Measurements from ENCODE around the gene VAT1.
"Not testable (repeated sequence)": the region's sequence is repeated elsewhere in the genome, so short reads cannot be mapped to it uniquely, and the experiment has no call there.

VAT1 gene

DNA sequence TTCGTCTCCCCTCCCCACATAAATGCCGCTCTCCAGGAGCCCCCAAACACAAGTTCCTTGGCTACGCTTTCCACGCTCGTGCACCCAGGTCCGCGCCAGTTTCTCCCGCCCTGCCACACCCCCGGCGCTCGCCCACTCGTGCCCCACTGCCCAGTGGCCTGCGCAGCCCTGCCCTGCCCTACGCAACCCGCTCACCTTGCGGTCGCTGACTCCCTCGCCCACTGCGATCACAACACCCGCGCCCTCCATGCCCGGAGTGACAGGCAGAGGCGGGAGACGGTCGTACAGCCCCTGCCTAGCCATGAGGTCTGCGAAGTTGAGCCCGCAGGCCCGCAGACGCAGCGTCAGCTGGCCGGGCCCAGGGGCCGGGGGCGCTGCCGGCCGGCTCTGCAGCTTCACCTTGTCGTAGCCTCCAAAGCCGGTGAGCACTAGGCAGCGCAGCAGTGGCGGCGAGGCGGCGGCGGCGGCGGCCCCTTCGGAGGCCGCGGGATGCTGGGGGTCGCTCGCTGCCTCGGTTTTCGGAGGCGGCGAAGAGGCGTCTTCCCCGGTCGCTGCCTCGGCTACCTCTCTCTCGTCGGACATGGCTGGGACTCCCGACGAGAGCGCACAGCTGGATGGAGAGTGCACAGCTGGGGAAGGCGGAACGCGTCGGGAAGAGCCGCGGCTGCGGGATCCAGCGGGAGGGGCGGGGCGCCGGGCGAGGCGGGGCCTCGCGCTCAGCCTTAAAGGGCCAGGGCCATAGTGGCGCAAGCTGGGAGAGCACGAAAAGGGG, at the start of gene VAT1:
Gene VAT1 (minus strand): TSS at position 645 of the 772 bp plus-strand sequence. CDS start 63 bp downstream, at position 582.
- peak; percentile 42 to 54 for DNase-seq

DNA sequence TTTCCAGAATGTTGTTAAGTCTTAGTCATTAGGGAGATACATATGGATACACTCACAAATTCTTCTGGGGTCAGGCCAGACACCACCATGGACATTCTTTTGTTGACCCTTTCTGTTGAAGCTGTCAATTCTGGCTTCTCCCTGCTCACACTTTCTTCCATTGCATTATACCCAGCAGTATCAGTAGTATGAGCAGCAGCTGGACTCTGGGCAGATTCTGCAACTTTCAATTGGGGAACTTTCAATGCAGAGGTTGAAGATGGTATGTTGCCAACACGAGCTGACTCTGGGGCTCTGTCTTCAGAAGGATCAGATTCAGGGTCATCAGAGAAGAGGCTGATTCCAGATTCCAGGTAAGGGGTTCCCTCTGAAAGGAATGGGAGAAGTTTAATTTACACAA, 48.7 kb upstream of the VAT1 start:
- DNase-seq = no peak

DNA sequence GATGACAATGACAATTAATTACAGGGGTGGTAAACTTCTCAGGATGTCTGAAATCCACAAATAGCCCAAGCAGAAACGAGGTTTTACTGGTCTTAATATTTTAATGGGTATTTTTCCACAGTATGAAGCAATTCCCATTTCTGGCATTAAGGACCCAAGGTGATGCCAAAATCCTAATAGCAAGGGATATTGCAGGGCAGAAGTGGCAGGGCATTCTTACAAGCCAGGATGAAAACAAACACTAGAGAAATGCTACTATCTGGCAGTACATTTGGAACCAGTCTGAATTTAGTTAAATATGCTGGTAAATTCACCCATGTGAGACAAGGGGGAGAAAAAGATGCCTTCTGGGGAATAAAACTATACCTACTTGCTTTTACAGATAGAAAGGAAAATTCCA, 48.1 kb upstream of the VAT1 start:
- no peak for DNase-seq

DNA sequence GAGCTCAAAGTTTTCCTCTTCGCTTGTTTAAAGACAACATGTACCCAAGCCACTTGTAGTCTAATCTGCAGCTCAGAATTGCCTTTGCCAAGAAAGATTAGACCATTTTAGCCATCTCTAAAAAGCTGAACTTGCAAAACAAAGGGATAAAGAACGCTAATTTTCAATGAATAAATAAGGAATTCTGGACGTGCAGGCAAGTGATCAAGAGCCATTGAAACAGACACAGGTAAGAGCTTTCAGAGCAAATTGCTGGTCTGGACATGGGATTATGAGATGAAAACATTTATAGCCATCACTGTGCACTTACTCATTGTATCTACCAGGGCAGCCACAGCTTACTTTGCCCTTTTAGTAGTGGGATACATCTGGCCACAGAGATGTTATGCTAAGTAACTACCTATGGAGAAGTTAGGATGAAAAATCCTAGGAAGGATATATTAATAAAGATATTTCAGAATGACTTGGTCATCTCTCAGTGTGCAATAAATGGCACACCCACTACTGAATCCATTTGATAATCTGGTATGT, 47.2 kb upstream of the VAT1 start:
- no peak for DNase-seq

DNA sequence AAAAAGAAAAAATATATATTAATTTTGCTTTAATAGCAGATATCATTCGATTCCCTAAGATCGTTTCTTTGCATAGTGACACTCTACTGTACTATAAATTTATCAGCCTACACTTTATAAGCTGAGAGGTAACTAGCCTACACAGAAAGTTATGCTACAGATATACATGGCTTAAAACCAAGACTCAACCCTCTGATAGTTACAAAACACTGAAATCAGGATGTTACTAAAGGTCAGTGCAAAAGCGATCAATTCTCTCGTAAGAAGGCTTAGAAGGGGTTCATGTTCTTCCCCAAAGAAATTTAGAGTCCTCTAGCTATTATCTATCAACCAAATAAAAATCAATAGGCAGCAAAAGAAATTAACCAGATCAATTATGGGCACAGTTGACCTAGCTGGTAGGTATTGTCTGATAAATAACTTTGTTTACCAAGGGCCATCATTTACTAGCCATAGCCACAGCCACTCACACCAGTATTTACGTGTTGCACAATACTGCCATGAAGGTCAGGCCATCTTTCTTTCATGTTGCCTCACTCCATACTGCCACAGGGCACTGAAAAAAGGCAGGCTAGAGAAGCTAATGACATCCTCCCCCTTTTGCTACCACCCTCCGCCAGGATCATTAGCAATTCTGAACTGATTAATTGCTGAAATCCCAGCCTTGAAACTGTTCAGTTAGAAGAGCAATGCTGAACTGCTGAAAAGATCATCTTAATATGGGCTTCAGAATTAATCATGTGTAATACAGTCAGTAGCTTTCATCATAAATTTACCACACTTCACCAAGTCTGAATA, 46.6 kb upstream of the VAT1 start:
- DNase-seq = no peak

DNA sequence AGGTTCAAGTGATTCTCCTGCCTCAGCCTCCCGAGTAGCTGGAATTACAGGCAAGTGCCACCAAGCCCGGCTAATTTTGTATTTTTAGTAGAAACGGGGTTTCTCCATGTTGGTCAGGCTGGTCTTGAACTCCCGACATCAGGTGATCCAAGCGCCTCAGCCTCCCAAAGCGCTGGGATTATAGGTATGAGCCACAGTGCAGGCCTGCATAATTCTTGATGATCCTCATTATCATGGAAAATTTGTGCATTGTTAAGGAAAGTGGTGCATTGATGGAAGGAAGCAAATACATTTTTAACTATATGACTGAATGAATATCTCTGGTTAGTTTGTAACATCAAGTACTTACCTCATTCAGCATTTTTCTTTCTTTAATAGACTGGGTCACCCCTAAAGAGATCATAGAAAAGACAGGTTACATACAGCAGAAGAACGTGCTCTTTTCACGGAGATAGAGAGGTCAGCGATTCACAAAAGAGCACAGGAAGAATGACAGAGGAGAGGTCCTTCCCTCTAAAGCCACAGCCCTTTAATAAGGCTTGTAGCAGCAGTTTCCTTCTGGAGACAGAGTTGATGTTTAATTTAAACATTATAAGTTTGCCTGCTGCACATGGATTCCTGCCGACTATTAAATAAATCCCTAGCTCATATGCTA, 40.9 kb upstream of the VAT1 start:
- DNase-seq = no peak

DNA sequence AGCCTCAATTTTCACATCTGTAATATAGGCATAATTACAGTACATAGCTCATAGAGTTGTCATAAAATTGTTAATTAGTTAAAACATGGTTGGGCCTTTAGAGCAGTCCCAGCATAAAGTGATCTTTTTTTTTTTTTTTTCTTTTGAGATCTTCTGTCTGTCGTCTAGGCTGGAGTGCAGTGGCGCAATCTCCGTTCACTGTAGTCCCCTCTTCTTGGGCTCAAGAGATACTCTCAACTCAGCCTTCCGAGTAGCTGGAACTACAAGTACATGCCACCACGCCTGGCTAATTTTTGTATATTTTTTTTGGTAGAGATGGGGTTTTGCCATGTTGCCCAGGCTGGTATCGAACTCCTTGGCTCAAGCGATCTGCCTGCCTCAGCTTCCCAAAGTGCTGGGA, 33.9 kb upstream of the VAT1 start:
- DNase-seq = no peak

DNA sequence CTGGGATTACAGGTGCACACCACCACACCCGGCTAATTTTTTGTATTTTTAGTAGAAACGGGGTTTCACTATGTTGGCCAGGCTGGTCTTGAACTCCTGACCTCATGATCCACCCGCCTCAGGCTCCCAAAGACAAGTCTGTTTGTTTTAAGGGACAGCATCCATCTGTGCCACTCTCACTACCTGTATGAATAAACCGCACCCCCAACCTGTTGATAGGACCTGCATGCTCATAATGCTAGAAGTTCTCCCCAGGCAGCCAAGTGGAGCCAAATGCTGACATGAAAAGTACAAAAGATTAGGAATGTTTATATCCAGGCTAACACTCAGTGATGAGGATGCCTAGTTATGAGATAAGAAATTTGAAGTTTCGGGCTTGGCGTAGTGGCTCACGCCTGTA, 30.8 kb upstream of the VAT1 start:
- not testable (repeated sequence) for DNase-seq

DNA sequence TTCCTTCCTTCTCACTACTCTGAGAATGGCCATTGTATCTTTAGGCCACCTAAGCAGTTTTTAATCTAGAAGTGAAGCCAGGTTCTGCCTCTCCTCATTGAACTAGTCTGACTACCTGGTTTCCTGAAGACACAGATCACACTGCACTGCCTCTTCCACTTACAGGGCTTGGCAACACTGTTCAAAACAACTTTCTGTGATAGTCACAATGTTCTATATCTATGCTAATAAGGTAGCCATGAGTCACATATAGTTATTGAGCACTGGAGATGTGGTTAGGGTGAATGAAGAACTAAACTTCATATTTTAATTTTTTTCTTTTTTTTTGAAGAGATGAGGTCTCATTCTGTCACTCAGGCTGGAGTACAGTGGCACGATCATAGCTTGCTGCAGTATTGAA, 29.8 kb upstream of the VAT1 start:
- no peak for DNase-seq

DNA sequence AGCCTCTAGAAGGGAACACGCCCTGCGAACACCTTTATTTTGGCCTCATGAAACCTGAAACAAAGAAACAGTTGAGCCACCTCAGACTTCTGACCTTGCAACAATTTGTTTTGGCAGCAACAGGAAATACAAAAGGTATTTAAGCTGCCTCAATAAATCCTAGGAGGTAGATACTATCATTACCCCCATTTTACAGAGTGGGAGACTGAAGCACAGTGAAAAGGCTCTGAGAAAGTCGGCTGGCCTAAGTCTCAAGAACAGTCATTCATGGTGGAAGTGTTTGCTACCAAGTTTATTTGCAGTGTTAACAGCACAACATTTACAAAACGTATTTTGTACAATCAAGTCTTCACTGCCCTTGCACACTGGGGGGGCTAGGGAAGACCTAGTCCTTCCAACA, 21.8 kb upstream of the VAT1 start:
- DNase-seq = no peak

DNA sequence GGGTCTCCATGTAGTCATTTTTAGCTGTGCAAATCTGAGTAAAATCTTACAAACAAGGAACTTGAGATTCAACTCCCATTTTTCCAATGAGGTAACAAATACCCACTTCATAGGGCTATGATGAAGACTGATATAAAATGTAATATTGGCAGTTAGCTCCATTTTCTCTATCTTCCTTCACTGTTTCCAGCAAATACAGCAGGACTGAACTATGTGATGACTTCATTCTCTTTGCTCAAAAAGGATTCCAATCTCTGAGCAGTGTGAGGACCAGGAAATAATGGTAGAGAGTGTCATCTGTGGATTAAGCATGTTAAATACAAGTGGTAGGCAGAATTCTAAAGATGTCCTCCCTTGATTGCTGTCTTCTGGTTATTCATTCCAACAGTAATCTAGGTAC, 21.1 kb upstream of the VAT1 start:
- no peak for DNase-seq

DNA sequence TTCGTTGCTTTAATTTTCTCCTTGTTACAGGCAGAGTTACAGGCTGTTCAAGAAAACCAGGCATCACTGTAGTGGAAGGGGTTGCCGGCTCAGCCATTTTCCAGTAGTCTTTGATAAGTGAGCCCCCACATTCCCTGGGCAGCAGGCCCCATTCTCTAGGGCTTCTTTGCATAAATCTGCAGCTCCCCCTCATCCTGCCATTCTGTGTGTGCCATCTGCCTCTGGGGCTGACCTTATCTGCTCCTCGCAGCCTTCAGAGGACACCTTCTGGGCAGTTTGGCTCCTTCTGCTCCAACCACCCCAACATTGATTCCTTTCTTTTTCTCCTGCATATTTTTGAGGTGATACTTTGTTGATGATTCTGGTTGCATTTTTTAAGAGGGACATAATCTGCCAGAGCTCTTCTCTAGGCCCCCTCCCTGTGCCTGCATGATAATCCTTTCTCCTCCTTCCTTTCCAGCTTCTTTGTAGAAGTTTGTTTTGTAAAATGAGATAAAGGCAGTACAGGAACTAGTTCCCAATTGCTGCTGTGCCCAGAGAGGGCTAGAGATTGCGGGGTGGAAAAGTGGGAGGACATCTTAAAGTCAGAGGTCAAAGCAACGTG, 19.9 kb upstream of the VAT1 start:
- no peak for DNase-seq

DNA sequence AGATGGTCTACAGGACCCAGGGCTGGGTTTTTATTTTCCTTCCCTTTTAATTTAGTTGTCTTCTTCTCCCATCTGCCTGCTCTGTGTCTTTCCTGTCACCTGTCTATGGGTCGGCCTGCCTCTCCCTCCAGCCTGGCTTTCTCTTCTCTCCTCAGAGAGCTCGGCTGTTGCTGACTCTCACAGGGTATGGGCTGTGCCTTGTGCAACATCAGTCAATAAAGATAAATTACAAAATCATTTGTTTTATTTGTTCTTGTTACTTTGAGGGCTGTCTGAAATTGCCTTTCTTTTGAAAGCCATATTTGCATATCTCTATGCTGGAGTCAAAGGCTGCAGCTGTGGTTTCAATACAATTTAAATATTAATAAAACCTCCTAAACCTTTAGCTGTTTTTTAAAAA, 18.5 kb upstream of the VAT1 start:
- DNase-seq = no peak

DNA sequence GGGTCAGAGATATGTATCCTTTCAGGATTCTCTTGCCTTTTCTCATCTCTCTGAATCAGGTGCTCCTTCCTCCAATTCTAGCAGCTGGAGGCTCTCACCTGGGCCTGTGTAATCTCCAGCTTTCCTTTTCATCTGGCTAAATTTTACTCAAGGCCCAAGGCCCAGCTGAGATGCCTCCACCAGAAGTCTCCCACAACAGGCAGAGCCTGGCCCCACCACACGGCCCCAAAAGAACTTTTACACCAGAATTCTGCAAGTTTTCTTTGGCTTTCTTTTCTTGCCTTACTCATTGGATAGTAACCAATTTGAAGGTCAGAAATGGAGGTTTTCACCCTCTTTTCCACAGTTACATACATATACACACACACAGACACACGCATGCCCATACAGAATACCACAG, 17.5 kb upstream of the VAT1 start:
- DNase-seq = no peak

DNA sequence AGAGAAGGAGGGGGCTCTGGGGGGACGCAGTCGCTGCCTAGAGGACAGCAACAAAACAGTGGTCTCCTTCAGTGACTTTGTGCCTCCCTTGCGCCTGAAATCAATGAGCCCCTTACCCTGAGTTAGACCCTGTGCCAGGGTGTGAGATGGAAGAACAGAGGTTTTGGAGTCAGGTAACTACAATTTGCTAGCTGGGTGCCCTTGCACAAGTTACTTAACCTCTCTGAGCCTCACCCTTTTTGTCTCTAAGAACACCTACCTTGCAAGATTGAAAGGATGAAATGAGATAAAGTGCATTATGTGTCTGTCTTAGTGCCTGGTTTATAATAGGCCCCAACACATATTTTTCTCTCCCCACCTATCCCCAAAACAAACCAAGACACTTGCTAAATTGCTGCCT, 12.7 kb upstream of the VAT1 start:
- no peak for DNase-seq

DNA sequence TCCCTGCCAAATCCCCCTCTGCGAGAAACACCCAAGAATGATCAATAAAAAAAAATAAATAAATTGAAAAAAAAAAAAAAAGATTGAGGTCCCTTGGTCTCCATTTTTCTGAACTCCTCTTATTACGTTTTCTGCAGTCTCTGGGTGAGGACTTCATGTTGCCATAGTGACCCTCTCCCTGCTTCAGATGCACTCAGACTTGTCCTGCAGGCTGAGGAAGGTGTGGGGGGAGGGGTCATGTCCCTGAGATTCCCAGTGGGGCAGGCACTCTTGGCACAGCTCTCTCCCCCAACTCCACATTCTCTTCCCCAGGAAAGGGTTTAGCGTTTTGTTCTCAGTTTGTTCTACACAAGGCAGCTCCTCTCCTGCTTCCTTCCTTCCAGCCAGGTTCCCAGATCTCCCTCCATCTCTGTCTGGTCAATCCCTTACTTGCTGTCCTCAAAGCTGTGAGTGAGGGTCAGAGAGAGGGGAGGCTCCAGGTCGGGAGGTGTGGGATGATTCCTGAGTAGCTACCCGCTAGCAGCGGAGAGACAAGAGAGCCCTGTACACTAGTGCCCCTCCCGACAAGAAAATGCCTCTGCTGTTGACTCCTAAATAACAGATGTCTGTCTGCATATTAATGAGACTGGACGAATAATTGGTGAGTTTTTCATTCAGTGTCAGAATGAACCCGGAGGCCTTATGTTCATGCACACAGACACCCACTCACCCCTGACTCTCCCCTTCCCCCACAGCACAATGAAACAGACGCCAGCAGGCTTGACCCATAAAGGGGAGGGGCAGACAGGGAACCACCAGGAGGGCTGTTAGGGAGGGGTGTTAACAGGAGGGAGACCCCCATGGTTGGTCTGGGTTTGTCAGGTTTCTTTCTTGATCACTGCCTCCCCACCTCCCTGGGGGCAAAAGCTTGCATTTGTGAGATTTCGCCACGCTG, 12.0 kb upstream of the VAT1 start:
- no peak for DNase-seq

DNA sequence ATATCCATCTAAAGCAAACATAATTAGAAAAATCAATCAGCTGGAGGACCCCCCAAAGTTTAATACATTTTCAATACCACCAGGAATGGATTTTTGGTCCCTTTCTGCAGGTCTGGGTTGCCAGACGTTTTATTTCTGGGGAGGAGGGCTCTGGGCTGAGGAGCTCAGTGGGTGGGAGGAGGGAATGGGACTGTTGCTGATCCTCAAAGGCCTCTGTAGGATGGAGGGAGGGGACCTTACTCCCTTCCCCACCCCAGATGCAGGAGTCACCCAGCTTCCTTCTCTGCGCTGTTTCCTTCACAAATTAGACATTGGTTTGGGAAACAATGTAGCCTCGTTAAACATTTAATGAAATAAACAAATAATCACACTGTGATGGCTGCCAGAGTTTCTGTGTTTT, 9.5 kb upstream of the VAT1 start:
- DNase-seq = no peak

DNA sequence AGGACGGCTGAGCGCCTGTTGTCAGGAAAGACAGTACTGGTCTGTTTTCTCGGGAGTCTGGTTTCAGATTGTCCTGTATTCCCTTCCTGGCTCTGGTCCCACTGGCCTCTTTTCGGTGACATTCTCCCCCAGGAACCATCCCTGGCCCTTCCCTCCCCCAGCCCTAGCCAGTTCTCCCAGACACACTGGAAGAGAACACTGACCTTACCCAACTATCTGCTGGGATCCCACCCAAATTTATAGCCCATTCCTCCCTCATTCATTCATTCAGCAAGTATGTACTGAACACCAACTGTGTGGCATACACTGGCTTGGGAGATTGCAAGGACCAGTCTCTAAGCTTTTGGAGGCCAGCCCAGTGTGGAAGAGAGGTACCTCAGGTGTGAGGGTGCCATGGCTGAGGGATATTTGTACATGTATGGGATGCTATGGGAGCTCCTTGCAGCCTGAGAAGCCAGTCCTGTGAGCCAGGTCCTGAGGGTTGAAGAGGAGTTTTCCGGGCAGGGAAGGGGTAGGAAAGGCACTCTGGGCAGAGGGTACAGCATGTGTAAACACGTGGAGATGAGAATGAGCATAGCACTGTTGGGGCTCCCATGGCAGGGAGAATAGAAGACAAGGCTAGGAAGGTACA, 8.1 kb upstream of the VAT1 start:
- no peak for DNase-seq

DNA sequence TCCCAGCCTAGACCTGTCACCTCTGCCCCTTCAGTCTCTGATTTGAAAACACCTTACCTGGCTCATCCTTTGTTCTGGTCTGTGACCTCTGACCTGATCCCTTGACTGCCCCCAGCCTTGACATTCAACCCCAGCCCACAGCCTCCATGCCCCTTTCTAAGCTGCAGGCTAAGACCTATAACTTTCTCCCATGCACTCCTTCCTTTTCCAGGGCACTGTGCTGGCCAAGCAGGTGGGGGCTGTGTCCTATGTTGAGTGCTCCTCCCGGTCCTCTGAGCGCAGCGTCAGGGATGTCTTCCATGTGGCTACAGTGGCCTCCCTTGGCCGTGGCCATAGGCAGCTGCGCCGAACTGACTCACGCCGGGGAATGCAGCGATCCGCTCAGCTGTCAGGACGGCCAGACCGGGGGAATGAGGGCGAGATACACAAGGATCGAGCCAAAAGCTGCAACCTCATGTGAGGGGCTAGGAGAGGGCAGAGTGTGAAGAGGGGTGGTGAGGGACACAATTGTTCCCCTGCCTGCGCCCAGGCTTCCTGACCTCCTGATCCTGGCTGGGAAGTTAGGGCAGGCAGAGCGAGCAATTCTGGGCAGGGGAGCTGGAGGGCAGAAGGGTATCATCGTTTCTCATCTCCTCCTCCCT, 6.2 kb upstream of the VAT1 start:
- no peak for DNase-seq

DNA sequence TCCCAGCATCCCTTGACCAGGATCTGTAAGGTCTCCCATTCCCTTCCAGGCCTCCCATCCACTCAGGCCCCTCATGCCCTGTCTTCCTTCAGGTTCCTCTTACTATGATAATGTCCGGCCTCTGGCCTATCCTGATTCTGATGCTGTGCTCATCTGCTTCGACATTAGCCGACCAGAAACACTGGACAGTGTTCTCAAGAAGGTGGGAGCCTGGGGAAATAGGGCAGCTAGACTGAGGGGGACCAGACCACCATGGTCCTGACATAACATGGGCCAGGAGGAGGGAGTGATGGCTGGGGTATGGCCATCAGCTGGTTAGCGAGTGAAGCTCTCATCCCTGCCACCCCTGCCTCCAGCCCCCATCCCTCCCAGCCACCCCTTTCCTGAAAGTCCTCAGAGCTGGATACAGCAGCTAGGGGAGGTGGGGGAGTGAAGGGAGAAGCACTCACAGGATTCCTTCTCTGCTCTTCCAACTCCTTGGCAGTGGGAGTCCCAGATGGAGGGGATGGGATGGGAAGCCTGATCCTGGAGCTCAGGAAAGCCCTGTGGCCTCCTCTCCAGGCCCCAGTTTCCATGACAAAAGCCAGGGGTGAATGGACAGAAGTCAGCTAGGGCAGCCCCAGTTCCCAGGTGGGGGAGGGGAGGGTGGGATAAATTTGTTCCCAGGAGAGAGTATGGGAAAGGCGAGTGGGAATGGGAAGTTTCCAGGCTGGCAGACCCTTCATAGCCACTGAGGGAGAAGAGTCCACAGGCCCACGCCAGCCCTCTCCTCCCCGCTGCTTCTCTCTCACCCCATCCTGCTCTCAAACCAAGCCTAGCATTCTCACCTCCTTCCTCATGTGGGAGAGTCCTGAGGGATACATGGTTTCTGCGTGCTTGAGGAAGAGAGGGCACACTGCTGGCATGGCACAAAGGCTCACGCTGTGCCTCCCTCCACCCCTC, 5.2 kb upstream of the VAT1 start:
- no peak for DNase-seq

Measured in activated CD4-positive, alpha-beta T cell treated with anti-CD3 and anti-CD28 coated beads, Interleukin-2, amount 50 U/mL, for 4 hours (primary cell).